K562 (cell line): ENCODE data around the gene SLC19A1. TPM values are rescaled to one million over a fixed set of nuclear protein-coding genes. Genes with fewer than 3 reads are reported as not detected.

Source experiments
- ATF2 ChIP-seq: sonication (generic); formaldehyde crosslinking; IDR thresholded peaks from 2 replicates; pipeline ENCODE4 v1.8.1; 2022; ENCODE audit warnings: missing genetic modification reagents
- GTF3C2 ChIP-seq: IDR thresholded peaks from 3 replicates; pipeline ENCODE4 v1.6.1; 2011; ENCODE audit warnings: borderline replicate concordance, mild to moderate bottlenecking, moderate library complexity; ENCODE audit not compliant: insufficient read length; ENCODE audit errors: extremely low read depth
- MGA ChIP-seq: fragments of 450-650 bp; IDR thresholded peaks from 2 replicates; pipeline ENCODE4 v1.6.1; 2016; ENCODE audit warnings: mild to moderate bottlenecking, moderate library complexity
- OTX1 ChIP-seq: fragments of 450-650 bp; formaldehyde crosslinking; IDR thresholded peaks from 2 replicates; pipeline ENCODE4 v1.4.0; 2022; ENCODE audit warnings: mild to moderate bottlenecking
- SAFB ChIP-seq: fragments of 200-400 bp; formaldehyde crosslinking; IDR thresholded peaks from 2 replicates; pipeline ENCODE4 v1.6.1; 2017; ENCODE audit warnings: low read depth, low read length, borderline replicate concordance
- SAP30 ChIP-seq: fragments of 200-600 bp; sonication (generic); IDR thresholded peaks from 2 replicates; pipeline ENCODE4 v1.6.1; 2012; ENCODE audit warnings: borderline replicate concordance, low read depth, mild to moderate bottlenecking, moderate library complexity, low read length, control low read depth, inconsistent platforms; ENCODE audit not compliant: insufficient read depth, poor library complexity, severe bottlenecking
- SETDB1 ChIP-seq: IDR thresholded peaks from one replicate; pipeline ENCODE4 v1.6.1; 2012; ENCODE audit warnings: low read length, control low read depth, inconsistent platforms
- XRCC3 ChIP-seq: fragments of 450-650 bp; IDR thresholded peaks from 2 replicates; pipeline ENCODE4 v1.6.1; 2017; ENCODE audit warnings: mild to moderate bottlenecking, moderate library complexity
- ZNF175 ChIP-seq: fragments of 200-800 bp; sonication (Bioruptor generic); IDR thresholded peaks from 2 replicates; pipeline ENCODE4 v1.6.1; 2016; ENCODE audit warnings: low read depth, mild to moderate bottlenecking, missing genetic modification characterization, missing compliant biosample characterization
- polyA plus RNA-seq, 8 experiments: library from polyadenylated mRNA; depleted of rRNA in 4 of 8; stranded (reverse) in 5 of 8; unstranded in 3 of 8; fragments of >200 nt; fragmentation: Nextera tagmentation in 2 of 8; fragmentation: Illumina TruSeq in 1 of 8; extraction: Ambion mirVana in 2 of 8; extraction: Trizol in 1 of 8; gene quantifications; 2 replicates each; pipeline versions ENCODE4 v1.2.1 to v1.2.3, GENCODE V29; 2011 to 2014; ENCODE audit warnings: inconsistent platforms in 1 of 8, missing spikeins in 1 of 8
- total RNA-seq, 7 experiments: library from RNA; depleted of rRNA in 6 of 7; stranded (reverse); fragments of >200 nt in 6 of 7; fragmentation: Illumina TruSeq in 2 of 7; extraction: Trizol in 2 of 7; gene quantifications; 2 replicates each; pipeline versions ENCODE4 v1.2.1 to v1.2.3, GENCODE V29; 2011 to 2021; ENCODE audit warnings: low replicate concordance in 1 of 7
- TF ChIP-seq, protein P1 (sequence below): fragments of 450-650 bp; formaldehyde crosslinking; IDR thresholded peaks from 2 replicates; pipeline ENCODE4 v1.4.0; 2020; ENCODE audit warnings: mild to moderate bottlenecking, moderate library complexity

SLC19A1 gene
- total and polyA plus RNA-seq, 9 of the 15 experiments (the other 6 are each of a cell fraction or from before 2014, with no cell fraction given): 0.65 to 88.7 (median 12.0) TPM

DNA sequence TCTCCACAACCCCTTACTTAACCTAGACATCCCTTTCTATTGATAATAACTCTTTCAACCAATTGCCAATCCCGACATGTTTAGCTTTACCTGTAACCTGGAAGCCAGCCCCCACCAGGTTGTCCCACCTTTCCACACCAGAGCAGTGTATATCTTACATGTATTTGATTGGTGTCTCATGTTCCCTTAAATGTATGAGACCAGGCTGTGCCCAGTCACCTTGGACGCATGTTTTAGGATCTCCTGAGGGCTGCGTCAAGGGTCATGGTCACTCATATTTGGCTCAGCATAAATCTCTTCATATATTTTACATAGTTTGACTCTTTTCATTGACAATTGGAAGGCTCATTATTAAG is 5.3 kb upstream of the SLC19A1 start (continued):
- no peak for TF ChIP-seq MGA
- no peak for TF ChIP-seq SAP30
- TF ChIP-seq SAFB: no peak
- TF ChIP-seq, protein P1, sequence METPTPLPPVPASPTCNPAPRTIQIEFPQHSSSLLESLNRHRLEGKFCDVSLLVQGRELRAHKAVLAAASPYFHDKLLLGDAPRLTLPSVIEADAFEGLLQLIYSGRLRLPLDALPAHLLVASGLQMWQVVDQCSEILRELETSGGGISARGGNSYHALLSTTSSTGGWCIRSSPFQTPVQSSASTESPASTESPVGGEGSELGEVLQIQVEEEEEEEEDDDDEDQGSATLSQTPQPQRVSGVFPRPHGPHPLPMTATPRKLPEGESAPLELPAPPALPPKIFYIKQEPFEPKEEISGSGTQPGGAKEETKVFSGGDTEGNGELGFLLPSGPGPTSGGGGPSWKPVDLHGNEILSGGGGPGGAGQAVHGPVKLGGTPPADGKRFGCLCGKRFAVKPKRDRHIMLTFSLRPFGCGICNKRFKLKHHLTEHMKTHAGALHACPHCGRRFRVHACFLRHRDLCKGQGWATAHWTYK (CRISPR knock-in tag): no peak
- TF ChIP-seq GTF3C2: no peak
- TF ChIP-seq ZNF175 (CRISPR knock-in tag): no peak
- no peak for TF ChIP-seq OTX1 (CRISPR knock-in tag)
- TF ChIP-seq XRCC3: no peak
- no peak for TF ChIP-seq SETDB1
- TF ChIP-seq ATF2: no peak
